Upper lobe of left lung (tissue), 6 donors: Measurements from ENCODE around the gene STX16. TPM values are rescaled to one million over a fixed set of nuclear protein-coding genes. Genes with fewer than 3 reads are reported as not detected.
A peak's percentile ranks its signal among the peaks of the same experiment; 100 is the strongest.

Source experiments
- ATAC-seq, 2 donors: fragments of 200-7000 bp; cut with Tn5 transposase; one replicate each; pipeline ENCODE4 v1.9.1; 2022; ENCODE audit warnings: mild to moderate bottlenecking in 2 of 2, moderate library complexity in 2 of 2; ENCODE audit not compliant: low FRiP score in 2 of 2
- DNase-seq, 2 donors: peaks; one replicate each; pipeline ENCODE4 v3.0.0-alpha.2; 2019 to 2020
- H3K27ac ChIP-seq, 4 donors: fragments of 200-600 bp; sonication (generic); one replicate each; pipeline ENCODE4 v1.5.1; 2016 to 2019
- H3K27me3 ChIP-seq, 4 donors: fragments of 200-600 bp; sonication (generic); one replicate each; pipeline ENCODE4 v1.5.1; 2017 to 2019
- H3K36me3 ChIP-seq, 4 donors: fragments of 200-600 bp; sonication (generic); one replicate each; pipeline ENCODE4 v1.5.1; 2016 to 2019
- H3K4me1 ChIP-seq, 4 donors: fragments of 200-600 bp; sonication (generic); one replicate each; pipeline ENCODE4 v1.5.1; 2018 to 2019
- H3K4me3 ChIP-seq, 4 donors: fragments of 200-600 bp; sonication (generic); one replicate each; pipeline ENCODE4 v1.5.1; 2017 to 2019; ENCODE audit warnings: mild to moderate bottlenecking in 2 of 4, moderate library complexity in 1 of 4
- H3K9me3 ChIP-seq, 4 donors: fragments of 200-600 bp; sonication (generic); one replicate each; pipeline ENCODE4 v1.5.1; 2018 to 2019
- EP300 ChIP-seq, 4 donors: sonication (generic); formaldehyde crosslinking; IDR thresholded peaks; one replicate each; pipeline ENCODE4 v1.5.1; 2017; ENCODE audit warnings: antibody characterized with exemption in 4 of 4, control low read depth in 2 of 4
- POLR2A ChIP-seq, 4 donors: fragments of 450-650 bp; IDR thresholded peaks; one replicate each; pipeline ENCODE4 v1.5.1; 2016 to 2017; ENCODE audit warnings: antibody characterized with exemption in 4 of 4, mild to moderate bottlenecking in 2 of 4
- POLR2AphosphoS5 ChIP-seq, 2 donors: sonication (generic); formaldehyde crosslinking; IDR thresholded peaks; one replicate each; pipeline ENCODE4 v1.5.1; 2017; ENCODE audit warnings: antibody characterized with exemption in 2 of 2
- WGBS, 2 donors: methylation state at CpG; one replicate each; pipeline ENCODE4 v1.1.5; 2017 to 2018; 5-methylcytosine and 5-hydroxymethylcytosine counted together
- total RNA-seq, 6 donors: library from RNA; depleted of rRNA in 4 of 6; stranded (reverse); fragments of >200 nt in 4 of 6; gene quantifications; one replicate each; pipeline versions ENCODE4 v1.1.0 to v1.2.1, GENCODE V29; 2016 to 2021
- TF ChIP-seq, protein P1 (sequence below), 6 experiments: fragments of 450-650 bp in 4 of 6; fragments of 200-600 bp in 2 of 6; sonication (generic) in 2 of 6; IDR thresholded peaks; one replicate each; pipeline ENCODE4 v1.5.1; 2016 to 2019; ENCODE audit warnings: antibody characterized with exemption in 6 of 6
- donor health status: DM: no; HTN: no; CAD: no; lungs with moderate emphysema.
- donor health status: DM: no; HTN: yes; CAD: no; lungs with severe emphysema.

Gene STX16
- total RNA-seq, 6 donors from 2014 or later: 42.1 to 469 (median 64.7) TPM

DNA sequence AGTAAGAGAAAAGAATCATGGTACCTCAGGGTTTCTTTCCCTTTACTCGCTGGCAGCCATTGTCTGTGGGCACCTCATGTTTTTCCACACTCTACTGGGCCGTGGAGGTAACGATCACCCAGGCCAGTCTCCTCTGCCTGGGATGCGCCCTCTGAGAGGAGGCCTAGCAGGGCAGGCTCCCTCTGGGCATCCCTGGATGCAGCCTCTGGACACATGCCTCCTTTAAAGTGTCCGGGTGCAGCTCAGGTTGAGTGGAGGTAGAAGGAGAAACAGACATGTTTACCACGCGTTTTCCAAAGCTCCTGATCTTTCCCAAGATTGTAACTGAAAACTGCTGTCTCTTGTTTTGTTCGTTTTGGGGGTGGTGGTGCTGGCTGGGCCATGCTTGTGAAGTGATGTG, 27.7 kb downstream of the STX16 start:
- Histone ChIP-seq H3K4me1 (no peaks in the 10 kb centered on the region), H3K27ac (no peak overlapping the region), H3K27me3 (no peaks in the 10 kb centered on the region), H3K9me3 (no peaks in the 10 kb centered on the region), H3K36me3 (peaks cover 5 to 66% (median 38%) of the 10 kb centered on the region in 4 donors), H3K4me3 (no peak overlapping the region)
- DNase-seq (no peak), ATAC-seq (peak in 1 of 2 donors; percentile 40)
- WGBS, 2 donors: 82 to 96% methylated on average over 8 of the region's 8 CpGs
- no peak for TF ChIP-seq POLR2A (IDR thresholded peaks at IDR 0.05)
- no peak for TF ChIP-seq POLR2AphosphoS5 (IDR thresholded peaks at IDR 0.05)
- no peak for TF ChIP-seq EP300 (IDR thresholded peaks at IDR 0.05)
- TF ChIP-seq, protein P1, sequence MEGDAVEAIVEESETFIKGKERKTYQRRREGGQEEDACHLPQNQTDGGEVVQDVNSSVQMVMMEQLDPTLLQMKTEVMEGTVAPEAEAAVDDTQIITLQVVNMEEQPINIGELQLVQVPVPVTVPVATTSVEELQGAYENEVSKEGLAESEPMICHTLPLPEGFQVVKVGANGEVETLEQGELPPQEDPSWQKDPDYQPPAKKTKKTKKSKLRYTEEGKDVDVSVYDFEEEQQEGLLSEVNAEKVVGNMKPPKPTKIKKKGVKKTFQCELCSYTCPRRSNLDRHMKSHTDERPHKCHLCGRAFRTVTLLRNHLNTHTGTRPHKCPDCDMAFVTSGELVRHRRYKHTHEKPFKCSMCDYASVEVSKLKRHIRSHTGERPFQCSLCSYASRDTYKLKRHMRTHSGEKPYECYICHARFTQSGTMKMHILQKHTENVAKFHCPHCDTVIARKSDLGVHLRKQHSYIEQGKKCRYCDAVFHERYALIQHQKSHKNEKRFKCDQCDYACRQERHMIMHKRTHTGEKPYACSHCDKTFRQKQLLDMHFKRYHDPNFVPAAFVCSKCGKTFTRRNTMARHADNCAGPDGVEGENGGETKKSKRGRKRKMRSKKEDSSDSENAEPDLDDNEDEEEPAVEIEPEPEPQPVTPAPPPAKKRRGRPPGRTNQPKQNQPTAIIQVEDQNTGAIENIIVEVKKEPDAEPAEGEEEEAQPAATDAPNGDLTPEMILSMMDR (IDR thresholded peaks at IDR 0.05): no peak

DNA sequence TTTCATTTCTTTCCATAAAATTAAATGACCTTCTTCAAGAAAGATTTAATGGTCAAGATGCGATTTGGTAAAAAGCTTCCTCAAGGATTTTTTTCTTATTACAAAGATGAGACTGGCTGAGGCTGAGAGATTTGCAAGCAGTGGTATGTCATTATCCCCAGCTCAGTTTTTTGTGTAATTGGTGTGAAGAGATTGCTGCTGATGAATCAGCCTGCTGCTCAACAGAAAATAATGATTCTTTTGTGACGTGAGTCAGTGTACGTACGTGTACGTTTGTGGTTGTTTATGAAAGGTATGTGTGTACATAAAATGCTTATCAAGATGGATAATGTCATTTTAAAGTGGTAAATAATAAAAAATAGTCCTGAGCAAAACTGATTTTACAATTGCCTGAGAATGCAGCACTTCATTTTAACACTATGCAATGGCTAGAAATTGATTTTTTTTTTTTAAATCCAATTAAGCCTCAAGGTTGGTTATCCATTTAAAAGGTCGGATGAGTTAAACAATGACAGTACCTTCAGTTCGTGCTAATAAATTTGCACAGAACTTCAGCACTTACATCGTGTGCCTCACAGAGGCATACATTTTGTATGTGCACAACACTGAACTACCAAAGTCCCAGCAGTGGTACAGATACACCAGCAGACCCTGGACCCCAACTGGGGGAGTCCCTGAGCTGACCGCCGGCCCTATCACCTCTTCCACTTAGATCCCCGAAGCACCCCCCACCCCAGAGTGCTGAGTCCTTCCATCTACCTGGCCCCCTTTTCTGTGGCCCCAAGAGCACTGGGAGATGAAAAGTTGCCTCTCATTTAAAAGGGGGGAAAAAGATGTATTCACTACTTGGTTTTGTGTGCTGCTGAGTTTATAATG, 31.8 kb downstream of the STX16 start:
- WGBS, 2 donors: 92 to 94% methylated on average over 11 of the region's 11 CpGs
- TF ChIP-seq, protein P1 (IDR thresholded peaks at IDR 0.05): no peak
- no peak for TF ChIP-seq EP300 (IDR thresholded peaks at IDR 0.05)
- no peak for TF ChIP-seq POLR2AphosphoS5 (IDR thresholded peaks at IDR 0.05)
- TF ChIP-seq POLR2A (IDR thresholded peaks at IDR 0.05): no peak

DNA sequence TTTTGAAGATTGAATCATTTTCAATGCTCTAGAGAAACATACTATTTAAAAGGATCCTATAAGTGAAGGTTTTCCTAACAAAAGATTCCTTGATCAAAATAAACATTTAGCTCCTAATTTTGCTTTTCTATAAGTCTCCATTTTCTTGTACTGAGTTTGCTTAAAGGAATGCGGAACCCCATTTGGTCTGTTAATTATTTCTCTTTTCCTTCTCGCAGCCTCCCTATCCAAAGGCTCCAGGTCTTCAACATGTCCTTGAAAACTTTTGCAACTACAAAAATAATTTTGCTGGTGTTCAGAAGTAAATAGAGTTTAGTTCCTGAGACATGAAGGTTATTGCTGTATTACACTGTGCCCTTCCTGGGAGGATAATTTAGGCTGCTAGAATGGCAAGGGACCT, 33.2 kb downstream of the STX16 start:
- 75 to 89% methylated on average over 2 of the region's 2 CpGs for WGBS, 2 donors
- Histone ChIP-seq H3K27ac (no peak overlapping the region), H3K27me3 (no peaks in the 10 kb centered on the region), H3K36me3 (peaks cover 0 to 16% (median 7%) of the 10 kb centered on the region in 4 donors), H3K9me3 (no peaks in the 10 kb centered on the region), H3K4me1 (peaks cover 0 to 3% (median 0%) of the 10 kb centered on the region in 4 donors), H3K4me3 (no peak overlapping the region)
- TF ChIP-seq, protein P1 (IDR thresholded peaks at IDR 0.05): no peak
- no peak for TF ChIP-seq POLR2AphosphoS5 (IDR thresholded peaks at IDR 0.05)
- no peak for TF ChIP-seq EP300 (IDR thresholded peaks at IDR 0.05)
- TF ChIP-seq POLR2A (IDR thresholded peaks at IDR 0.05): no peak
- ATAC-seq (no peak), DNase-seq (no peak)

More for the DNA sequence above, 31.8 kb downstream of the STX16 start:
- H3K27me3 ChIP-seq: no peaks in the 10 kb centered on the region
- no peaks in the 10 kb centered on the region for H3K4me1 ChIP-seq
- DNase-seq: no peak
- H3K9me3 ChIP-seq: no peaks in the 10 kb centered on the region
- H3K36me3 ChIP-seq: peaks cover 0 to 26% (median 12%) of the 10 kb centered on the region in 4 donors
- ATAC-seq: no peak
- no peak overlapping the region for H3K4me3 ChIP-seq
- H3K27ac ChIP-seq: no peak overlapping the region

DNA sequence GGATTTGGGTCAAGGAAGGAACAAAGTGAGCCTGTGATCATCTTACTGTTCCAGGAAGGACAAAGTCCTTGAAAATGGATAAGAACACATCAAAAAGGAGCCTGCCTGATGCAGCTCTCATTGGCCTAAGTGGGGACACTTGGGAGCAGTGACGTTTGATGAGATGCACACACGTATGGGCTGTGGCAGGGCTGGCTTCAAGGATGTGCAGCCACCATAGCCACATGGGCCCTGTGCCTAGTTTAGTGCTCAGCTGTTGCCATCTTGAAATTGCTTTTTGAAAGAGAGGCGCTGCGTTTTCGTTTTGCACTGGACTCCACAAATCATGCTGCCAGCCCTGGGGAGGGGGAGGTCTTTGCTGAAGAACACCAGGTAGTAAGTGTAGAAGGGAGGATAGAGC, 34.9 kb downstream of the STX16 start:
- 92 to 96% methylated on average over 5 of the region's 5 CpGs for WGBS, 2 donors
- H3K4me1 ChIP-seq: peaks cover 5 to 15% (median 7%) of the 10 kb centered on the region in 4 donors
- no peaks in the 10 kb centered on the region for H3K27me3 ChIP-seq
- H3K9me3 ChIP-seq: no peaks in the 10 kb centered on the region
- peaks cover 0 to 1% (median under 1%) of the 10 kb centered on the region in 4 donors for H3K36me3 ChIP-seq
- H3K4me3 ChIP-seq: no peak overlapping the region
- TF ChIP-seq POLR2AphosphoS5 (IDR thresholded peaks at IDR 0.05): no peak
- TF ChIP-seq EP300 (IDR thresholded peaks at IDR 0.05): no peak
- TF ChIP-seq, protein P1 (IDR thresholded peaks at IDR 0.05): no peak
- TF ChIP-seq POLR2A (IDR thresholded peaks at IDR 0.05): no peak
- no peak overlapping the region for H3K27ac ChIP-seq
- ATAC-seq (no peak), DNase-seq (no peak)
